Mononuclear cell (primary cell): ENCODE results near the gene SH2D3A. TPM values are rescaled to one million over a fixed set of nuclear protein-coding genes. Genes with fewer than 3 reads are reported as not detected.
"Not testable (repeated sequence)": the region's sequence is repeated elsewhere in the genome, so short reads cannot be mapped to it uniquely, and the experiment has no call there.

Experiments
- H3K27me3 ChIP-seq: 2 replicates; pipeline ENCODE4 v1.6.0; 2011; ENCODE audit warnings: low read length, control low read depth; ENCODE audit not compliant: insufficient read depth
- H3K4me1 ChIP-seq: 2 replicates; pipeline ENCODE4 v1.5.1; 2011; ENCODE audit warnings: mild to moderate bottlenecking, low read length, control low read depth; ENCODE audit not compliant: insufficient read depth
- H3K4me3 ChIP-seq: 2 replicates; pipeline ENCODE4 v1.5.1; 2011; ENCODE audit warnings: mild to moderate bottlenecking, low read length, moderate library complexity
- H3K9me3 ChIP-seq: 2 replicates; pipeline ENCODE4 v1.5.1; 2011; ENCODE audit warnings: low read depth, mild to moderate bottlenecking, control low read depth, low read length
- total RNA-seq: library from RNA; depleted of rRNA; stranded (reverse); fragments of >200 nt; gene quantifications from one replicate; pipeline ENCODE4 v1.2.3, GENCODE V29; 2012

The SH2D3A gene
- total RNA-seq, 1 donor: 14.0 TPM

GRCh38 chr19:6754136-6754535 is 13.1 kb downstream of the SH2D3A start:
- Histone ChIP-seq H3K4me3 (no peak overlapping the region), H3K27me3 (no peaks in the 10 kb centered on the region), H3K4me1 (peaks cover 15% of the 10 kb centered on the region), H3K9me3 (no peaks in the 10 kb centered on the region)

- H3K27me3 ChIP-seq: no peaks in the 10 kb centered on the region
- H3K4me3 ChIP-seq: peak overlapping the region; percentile 28
- no peaks in the 10 kb centered on the region for H3K9me3 ChIP-seq
- H3K4me1 ChIP-seq: peaks cover 15% of the 10 kb centered on the region
Measured at GRCh38 chr19:6753178-6754031, 13.8 kb downstream of the SH2D3A start.

GRCh38 chr19:6752256-6753177 is 14.7 kb downstream of the SH2D3A start:
- Histone ChIP-seq H3K9me3 (no peaks in the 10 kb centered on the region), H3K4me3 (no peak overlapping the region), H3K4me1 (peaks cover 15% of the 10 kb centered on the region), H3K27me3 (no peaks in the 10 kb centered on the region)

- Histone ChIP-seq H3K4me1 (peaks cover 15% of the 10 kb centered on the region), H3K27me3 (no peaks in the 10 kb centered on the region), H3K4me3 (no peak overlapping the region), H3K9me3 (no peaks in the 10 kb centered on the region)
Measured at GRCh38 chr19:6751189-6751588, 16.0 kb downstream of the SH2D3A start.

GRCh38 chr19:6750062-6750461 is 17.2 kb downstream of the SH2D3A start:
- Histone ChIP-seq H3K4me3 (no peak overlapping the region), H3K27me3 (no peaks in the 10 kb centered on the region), H3K4me1 (peaks cover 15% of the 10 kb centered on the region), H3K9me3 (no peaks in the 10 kb centered on the region)

GRCh38 chr19:6748543-6748942 is 18.7 kb downstream of the SH2D3A start:
- H3K4me3 ChIP-seq, H3K4me1 ChIP-seq, H3K9me3 ChIP-seq, H3K27me3 ChIP-seq: not testable (repeated sequence)

GRCh38 chr19:6745965-6746364 is 21.3 kb downstream of the SH2D3A start:
- H3K27me3 ChIP-seq: no peaks in the 10 kb centered on the region
- no peak overlapping the region for H3K4me3 ChIP-seq
- no peaks in the 10 kb centered on the region for H3K9me3 ChIP-seq
- H3K4me1 ChIP-seq: peaks cover 7% of the 10 kb centered on the region

GRCh38 chr19:6744381-6745301 is 22.6 kb downstream of the SH2D3A start:
- H3K9me3 ChIP-seq: no peaks in the 10 kb centered on the region
- peaks cover 21% of the 10 kb centered on the region for H3K4me1 ChIP-seq
- no peak overlapping the region for H3K4me3 ChIP-seq
- no peaks in the 10 kb centered on the region for H3K27me3 ChIP-seq

- Histone ChIP-seq H3K4me3 (no peak overlapping the region), H3K9me3 (no peaks in the 10 kb centered on the region), H3K4me1 (peaks cover 26% of the 10 kb centered on the region), H3K27me3 (no peaks in the 10 kb centered on the region)
Measured at GRCh38 chr19:6743714-6744380, 23.4 kb downstream of the SH2D3A start.

GRCh38 chr19:6743066-6743465 is 24.2 kb downstream of the SH2D3A start:
- H3K27me3 ChIP-seq: no peaks in the 10 kb centered on the region
- peaks cover 33% of the 10 kb centered on the region for H3K4me1 ChIP-seq
- H3K9me3 ChIP-seq: no peaks in the 10 kb centered on the region
- H3K4me3 ChIP-seq: no peak overlapping the region

- H3K27me3 ChIP-seq: no peaks in the 10 kb centered on the region
- no peaks in the 10 kb centered on the region for H3K9me3 ChIP-seq
- H3K4me3 ChIP-seq: peak overlapping the region; percentile 19
- H3K4me1 ChIP-seq: peaks cover 48% of the 10 kb centered on the region
Measured at GRCh38 chr19:6740589-6741343, 26.5 kb downstream of the SH2D3A start.

GRCh38 chr19:6739883-6740588 is 27.2 kb downstream of the SH2D3A start:
- no peaks in the 10 kb centered on the region for H3K9me3 ChIP-seq
- H3K4me3 ChIP-seq: peak overlapping the region; percentile 36
- H3K27me3 ChIP-seq: no peaks in the 10 kb centered on the region
- H3K4me1 ChIP-seq: peaks cover 54% of the 10 kb centered on the region

GRCh38 chr19:6739390-6739882 is 27.8 kb downstream of the SH2D3A start, which contains the start of gene TRIP10:
TRIP10 (plus strand) TSS chr19:6739680; CDS start chr19:6739762, 82 bp downstream.
- H3K4me3 ChIP-seq: peak within 1 kb of the TSS; percentile 36
- no peaks in the 10 kb centered on the region for H3K27me3 ChIP-seq
- peaks cover 54% of the 10 kb centered on the region for H3K4me1 ChIP-seq
- H3K9me3 ChIP-seq: no peaks in the 10 kb centered on the region
